HCT116 (cell line): ENCODE data around the gene PTGIR. TPM values are rescaled to one million over a fixed set of nuclear protein-coding genes. Genes with fewer than 3 reads are reported as not detected.

Source experiments
- ATAC-seq: fragments of 200-7000 bp; cut with Tn5 transposase; 2 replicates; pipeline ENCODE4 v1.9.1; 2020; ENCODE audit warnings: mild to moderate bottlenecking, moderate library complexity
- BruUV-seq: library from RNA; stranded (reverse); fragments of 400-500 nt; replicated peaks from 2 replicates; lab custom pipeline; 2021; lab: Mats Ljungman, UMichigan
- CTCF ChIA-PET: fragments of 300-600 bp; sonication (Branson Sonifier 250); formaldehyde crosslinking; loops from one replicate; lab custom pipeline; 2021; ENCODE audit warnings: antibody characterized with exemption; lab: Charles Lee
- POLR2A ChIA-PET: fragments of 300-600, 350-600 bp; sonication (Branson Sonifier 250); formaldehyde crosslinking; loops from one replicate; lab custom pipeline; 2021; ENCODE audit warnings: antibody characterized with exemption; lab: Charles Lee
- RAD21 ChIA-PET, 2 experiments: fragments of 300-600 bp; sonication (Branson Sonifier 250); formaldehyde crosslinking; loops; one replicate each; lab custom pipeline; 2023; ENCODE audit warnings: low total read pairs in 2 of 2; ENCODE audit not compliant: uncharacterized antibody in 2 of 2, unreplicated experiment in 2 of 2, low non-redundant PET in 1 of 2; lab: Charles Lee
- DNase-seq: peaks from one replicate; pipeline ENCODE4 v3.0.0-alpha.2; 2010; ENCODE audit warnings: low read depth, low spot score
- H2AFZ ChIP-seq: fragments of 200-600 bp; shearing (Covaris generic), sonication (generic); 2 replicates; pipeline ENCODE4 v1.6.1; 2017; ENCODE audit warnings: low read depth, mixed run types, mixed read lengths, antibody characterized with exemption, low read length; ENCODE audit not compliant: poor library complexity, severe bottlenecking
- H3K27ac ChIP-seq: 2 replicates; pipeline ENCODE4 v1.5.1; 2012; ENCODE audit warnings: low read depth, low read length
- H3K27me3 ChIP-seq: fragments of 200-600 bp; sonication (generic); 2 replicates; pipeline ENCODE4 v1.6.1; 2016; ENCODE audit warnings: mixed run types, low read length, mixed read lengths; ENCODE audit not compliant: insufficient read depth
- H3K36me3 ChIP-seq, 2 experiments: fragments of 200-500 bp in 1 of 2; fragments of 200-600 bp in 1 of 2; sonication (Bioruptor generic) in 1 of 2; sonication (generic) in 1 of 2; 2 replicates each; pipeline versions ENCODE4 v1.5.1 to v1.6.1; 2014 to 2016; ENCODE audit warnings: low read length in 2 of 2, inconsistent platforms in 1 of 2, mixed read lengths in 1 of 2, mixed run types in 1 of 2; ENCODE audit not compliant: insufficient read depth in 2 of 2, control insufficient read depth in 1 of 2
- H3K4me1 ChIP-seq, 2 experiments: fragments of 200-600 bp in 1 of 2; sonication (generic) in 1 of 2; 2 replicates each; pipeline versions ENCODE4 v1.5.1 to v1.6.1; 2012 to 2017; ENCODE audit warnings: low read length in 2 of 2, inconsistent platforms in 1 of 2, mild to moderate bottlenecking in 1 of 2, mixed read lengths in 1 of 2, mixed run types in 1 of 2, moderate library complexity in 1 of 2; ENCODE audit not compliant: insufficient read depth in 2 of 2, control insufficient read depth in 1 of 2
- H3K4me2 ChIP-seq: fragments of 200-600 bp; sonication (generic); 2 replicates; pipeline ENCODE4 v1.6.1; 2017; ENCODE audit warnings: mixed run types, low read length, mixed read lengths
- H3K4me3 ChIP-seq, 2 experiments: fragments of 200-600 bp in 1 of 2; sonication (generic) in 1 of 2; replicated peaks in 1 of 2; 2 replicates each; pipeline ENCODE4 v1.5.1; 2011 to 2016; ENCODE audit warnings: low read length in 2 of 2, control low read depth in 1 of 2, low read depth in 1 of 2, mild to moderate bottlenecking in 1 of 2, mixed read lengths in 1 of 2, mixed run types in 1 of 2
- H3K79me2 ChIP-seq: fragments of 200-600 bp; sonication (generic); 2 replicates; pipeline ENCODE4 v1.6.1; 2017; ENCODE audit warnings: mild to moderate bottlenecking, mixed run types, low read length, moderate library complexity, mixed read lengths; ENCODE audit not compliant: insufficient read depth
- H3K9ac ChIP-seq: fragments of 200-600 bp; sonication (generic); 2 replicates; pipeline ENCODE4 v1.6.1; 2016; ENCODE audit warnings: low read length, mixed read lengths
- H3K9me2 ChIP-seq: fragments of 200-600 bp; sonication (generic), shearing (Covaris generic); 2 replicates; pipeline ENCODE4 v1.6.1; 2017; ENCODE audit warnings: mixed run types, mild to moderate bottlenecking, moderate library complexity; ENCODE audit not compliant: insufficient read depth
- H3K9me3 ChIP-seq, 2 experiments: fragments of 200-500 bp in 1 of 2; fragments of 200-600 bp in 1 of 2; sonication (Bioruptor generic) in 1 of 2; sonication (generic) in 1 of 2; 2 replicates each; pipeline ENCODE4 v1.6.1; 2014 to 2017; ENCODE audit warnings: low read length in 2 of 2, mixed read lengths in 2 of 2, inconsistent platforms in 1 of 2, low read depth in 1 of 2, mild to moderate bottlenecking in 1 of 2, mixed run types in 1 of 2, moderate library complexity in 1 of 2; ENCODE audit not compliant: control insufficient read depth in 1 of 2, insufficient read depth in 1 of 2
- H4K20me1 ChIP-seq: fragments of 200-600 bp; sonication (generic), shearing (Covaris generic); 2 replicates; pipeline ENCODE4 v1.6.1; 2017; ENCODE audit warnings: mixed run types, mild to moderate bottlenecking, moderate library complexity; ENCODE audit not compliant: insufficient read depth
- CBX3 ChIP-seq: IDR thresholded peaks from 2 replicates; pipeline ENCODE4 v1.6.1; 2012; ENCODE audit warnings: low read depth
- EGR1 ChIP-seq: IDR thresholded peaks from 2 replicates; pipeline ENCODE4 v1.6.1; 2012; ENCODE audit warnings: low read depth
- ELF1 ChIP-seq: IDR thresholded peaks from 2 replicates; pipeline ENCODE4 v1.6.1; 2012; ENCODE audit warnings: low read depth, borderline replicate concordance
- EZH2 ChIP-seq: fragments of 200-600 bp; sonication (generic); IDR thresholded peaks from 2 replicates; pipeline ENCODE4 v1.6.1; 2017; ENCODE audit warnings: antibody characterized with exemption, mixed run types
- EZH2phosphoT487 ChIP-seq: fragments of 200-600 bp; IDR thresholded peaks from 2 replicates; pipeline ENCODE4 v1.6.1; 2018; ENCODE audit warnings: antibody characterized with exemption, borderline replicate concordance
- FOSL1 ChIP-seq: IDR thresholded peaks from 2 replicates; pipeline ENCODE4 v1.6.1; 2012; ENCODE audit warnings: low read depth
- POLR2A ChIP-seq: IDR thresholded peaks from 2 replicates; pipeline ENCODE4 v1.7.0; 2011; ENCODE audit warnings: borderline replicate concordance; ENCODE audit not compliant: insufficient read depth, insufficient read length; ENCODE audit errors: extremely low read depth
- RAD21 ChIP-seq: IDR thresholded peaks from 2 replicates; pipeline ENCODE4 v1.6.1; 2012; ENCODE audit warnings: low read depth, mild to moderate bottlenecking
- SIN3A ChIP-seq: IDR thresholded peaks from 2 replicates; pipeline ENCODE4 v1.6.1; 2012; ENCODE audit warnings: low read depth
- SP1 ChIP-seq: IDR thresholded peaks from 2 replicates; pipeline ENCODE4 v1.6.1; 2012; ENCODE audit warnings: low read depth
- SRF ChIP-seq: IDR thresholded peaks from 2 replicates; pipeline ENCODE4 v1.6.1; 2012; ENCODE audit warnings: low read depth
- TCF7L2 ChIP-seq: IDR thresholded peaks from 2 replicates; pipeline ENCODE4 v1.7.0; 2011; ENCODE audit warnings: borderline replicate concordance, inconsistent platforms; ENCODE audit not compliant: insufficient read depth, insufficient read length; ENCODE audit errors: extremely low read depth
- ZNF274 ChIP-seq: fragments of 200-500 bp; sonication (Bioruptor generic); IDR thresholded peaks from 2 replicates; pipeline ENCODE4 v1.6.1; 2014; ENCODE audit warnings: mild to moderate bottlenecking, low read depth, low read length, inconsistent platforms
- intact Hi-C: fragments of 100-400 bp; cut with micrococcal nuclease; formaldehyde crosslinking; loops from 2 replicates; pipeline ENCODE4 v1.10.0; 2022
- total RNA-seq: library from RNA; stranded (reverse); gene quantifications from one replicate; pipeline ENCODE4 v1.2.1, GENCODE V29; 2021; ENCODE audit not compliant: unreplicated experiment
- TF ChIP-seq, protein P1 (sequence below): IDR thresholded peaks from 2 replicates; pipeline ENCODE4 v1.6.1; 2011; ENCODE audit warnings: mild to moderate bottlenecking, low read length, moderate library complexity; ENCODE audit not compliant: insufficient replicate concordance; ENCODE audit errors: extremely low read depth
- TF ChIP-seq, protein P2 (sequence below): IDR thresholded peaks from 2 replicates; pipeline ENCODE4 v1.6.1; 2012

The PTGIR gene
- total RNA-seq, 1 experiment from 2014 or later: not detected

GRCh38 chr19:46637224-46637623 is 12.3 kb upstream of the PTGIR start:
- TF ChIP-seq EZH2 (no peak), FOSL1 (no peak)
- Histone ChIP-seq H3K9me3 (no peaks in the 10 kb centered on the region), H3K4me3 (no peak overlapping the region), H3K9ac (no peak overlapping the region), H3K36me3 (no peaks in the 10 kb centered on the region), H4K20me1 (no peaks in the 10 kb centered on the region), H3K79me2 (no peaks in the 10 kb centered on the region), H3K27me3 (no peaks in the 10 kb centered on the region), H3K4me1 (peaks cover 20 to 34% of the 10 kb centered on the region in 2 experiments), H2AFZ (no peak overlapping the region), H3K9me2 (no peaks in the 10 kb centered on the region), H3K27ac (no peak overlapping the region), H3K4me2 (no peak overlapping the region)
- no peak for DNase-seq
- BruUV-seq: no TSS peak
- RAD21 ChIA-PET: no interaction called here
- POLR2A ChIA-PET: no interaction called here
- CTCF ChIA-PET: interaction anchor here (1.3 kb wide), 1 partner anchor 24 kb away, joined by 7 read pairs; the partner anchor contains the start of gene DACT3
- no peak for ATAC-seq
- intact Hi-C loops: no loop called here

GRCh38 chr19:46635920-46636761 is 11.3 kb upstream of the PTGIR start, which contains the start of gene GNG8:
Gene GNG8 (minus strand): TSS chr19:46636202. CDS start chr19:46634682, 1,520 bp downstream.
- H3K79me2 ChIP-seq: no peaks in the 10 kb centered on the region

More at GRCh38 chr19:46635920-46636761, 11.3 kb upstream of the PTGIR start, which contains the start of gene GNG8:
- intact Hi-C loops: no loop called here
- no peak within 1 kb of the TSS for H2AFZ ChIP-seq
- ATAC-seq (no peak), DNase-seq (no peak)
- H3K27me3 ChIP-seq: no peaks in the 10 kb centered on the region
- POLR2A ChIA-PET: no interaction called here
- no peaks in the 10 kb centered on the region for H3K9me2 ChIP-seq
- no peak within 1 kb of the TSS for H3K4me3 ChIP-seq
- TF ChIP-seq SP1: no peak
- no peak for TF ChIP-seq CBX3
- no peak for TF ChIP-seq EGR1
- TF ChIP-seq EZH2phosphoT487: no peak
- no peak for TF ChIP-seq POLR2A
- no peak for TF ChIP-seq ZNF274
- no peak for TF ChIP-seq ELF1
- no peak for TF ChIP-seq TCF7L2
- no peak for TF ChIP-seq SIN3A
- TF ChIP-seq RAD21: no peak
- no peak for TF ChIP-seq FOSL1
- TF ChIP-seq, protein P1, sequence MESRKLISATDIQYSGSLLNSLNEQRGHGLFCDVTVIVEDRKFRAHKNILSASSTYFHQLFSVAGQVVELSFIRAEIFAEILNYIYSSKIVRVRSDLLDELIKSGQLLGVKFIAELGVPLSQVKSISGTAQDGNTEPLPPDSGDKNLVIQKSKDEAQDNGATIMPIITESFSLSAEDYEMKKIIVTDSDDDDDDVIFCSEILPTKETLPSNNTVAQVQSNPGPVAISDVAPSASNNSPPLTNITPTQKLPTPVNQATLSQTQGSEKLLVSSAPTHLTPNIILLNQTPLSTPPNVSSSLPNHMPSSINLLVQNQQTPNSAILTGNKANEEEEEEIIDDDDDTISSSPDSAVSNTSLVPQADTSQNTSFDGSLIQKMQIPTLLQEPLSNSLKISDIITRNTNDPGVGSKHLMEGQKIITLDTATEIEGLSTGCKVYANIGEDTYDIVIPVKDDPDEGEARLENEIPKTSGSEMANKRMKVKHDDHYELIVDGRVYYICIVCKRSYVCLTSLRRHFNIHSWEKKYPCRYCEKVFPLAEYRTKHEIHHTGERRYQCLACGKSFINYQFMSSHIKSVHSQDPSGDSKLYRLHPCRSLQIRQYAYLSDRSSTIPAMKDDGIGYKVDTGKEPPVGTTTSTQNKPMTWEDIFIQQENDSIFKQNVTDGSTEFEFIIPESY: no peak
- no peak for TF ChIP-seq SRF
- TF ChIP-seq, protein P2, sequence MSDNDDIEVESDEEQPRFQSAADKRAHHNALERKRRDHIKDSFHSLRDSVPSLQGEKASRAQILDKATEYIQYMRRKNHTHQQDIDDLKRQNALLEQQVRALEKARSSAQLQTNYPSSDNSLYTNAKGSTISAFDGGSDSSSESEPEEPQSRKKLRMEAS: no peak
- no peaks in the 10 kb centered on the region for H3K36me3 ChIP-seq
- RAD21 ChIA-PET: no interaction called here
- no peak within 1 kb of the TSS for H3K27ac ChIP-seq
- no peaks in the 10 kb centered on the region for H4K20me1 ChIP-seq
- H3K4me1 ChIP-seq: peaks cover 20 to 34% of the 10 kb centered on the region in 2 experiments
- no TSS peak for BruUV-seq
- CTCF ChIA-PET: no interaction called here
- H3K9me3 ChIP-seq: no peaks in the 10 kb centered on the region
- H3K9ac ChIP-seq: no peak within 1 kb of the TSS
- no peak within 1 kb of the TSS for H3K4me2 ChIP-seq
